Neural crest cell (in vitro differentiated cells): Measurements from ENCODE around the gene LUC7L. TPM values are rescaled to one million over a fixed set of nuclear protein-coding genes. Genes with fewer than 3 reads are reported as not detected.

Experiments
- DNase-seq: peaks from one replicate; pipeline ENCODE4 v3.0.0; 2021; ENCODE audit warnings: low read depth, mixed read lengths, low spot score
- H3K27ac Mint-ChIP-seq: one replicate; pipeline ENCODE4 v1.8.0; 2021; ENCODE audit warnings: mild to moderate bottlenecking, mixed read lengths; ENCODE audit not compliant: unreplicated experiment
- H3K27me3 Mint-ChIP-seq: 2 replicates; pipeline ENCODE4 v1.8.0; 2021; ENCODE audit warnings: low read depth, mild to moderate bottlenecking, mixed read lengths
- H3K36me3 Mint-ChIP-seq: 2 replicates; pipeline ENCODE4 v1.8.0; 2021; ENCODE audit warnings: low read depth, mild to moderate bottlenecking, mixed read lengths
- H3K4me1 Mint-ChIP-seq: 2 replicates; pipeline ENCODE4 v1.8.0; 2021; ENCODE audit warnings: mixed read lengths
- H3K4me3 Mint-ChIP-seq: one replicate; pipeline ENCODE4 v1.8.0; 2021; ENCODE audit warnings: mild to moderate bottlenecking, mixed read lengths
- H3K9me3 Mint-ChIP-seq: 2 replicates; pipeline ENCODE4 v1.8.0; 2021; ENCODE audit warnings: mixed read lengths
- total RNA-seq: library from RNA; stranded (reverse); gene quantifications from 2 replicates; pipeline ENCODE4 v1.2.1, GENCODE V29; 2021
- TF ChIP-seq, protein P1 (sequence below): fragments of 200-600 bp; sonication (generic); conservative IDR thresholded peaks from 2 replicates; pipeline ENCODE4 v1.5.0; 2021; ENCODE audit warnings: antibody characterized with exemption, mild to moderate bottlenecking

LUC7L gene
- total RNA-seq, 1 donor from 2014 or later = 177 TPM

DNA sequence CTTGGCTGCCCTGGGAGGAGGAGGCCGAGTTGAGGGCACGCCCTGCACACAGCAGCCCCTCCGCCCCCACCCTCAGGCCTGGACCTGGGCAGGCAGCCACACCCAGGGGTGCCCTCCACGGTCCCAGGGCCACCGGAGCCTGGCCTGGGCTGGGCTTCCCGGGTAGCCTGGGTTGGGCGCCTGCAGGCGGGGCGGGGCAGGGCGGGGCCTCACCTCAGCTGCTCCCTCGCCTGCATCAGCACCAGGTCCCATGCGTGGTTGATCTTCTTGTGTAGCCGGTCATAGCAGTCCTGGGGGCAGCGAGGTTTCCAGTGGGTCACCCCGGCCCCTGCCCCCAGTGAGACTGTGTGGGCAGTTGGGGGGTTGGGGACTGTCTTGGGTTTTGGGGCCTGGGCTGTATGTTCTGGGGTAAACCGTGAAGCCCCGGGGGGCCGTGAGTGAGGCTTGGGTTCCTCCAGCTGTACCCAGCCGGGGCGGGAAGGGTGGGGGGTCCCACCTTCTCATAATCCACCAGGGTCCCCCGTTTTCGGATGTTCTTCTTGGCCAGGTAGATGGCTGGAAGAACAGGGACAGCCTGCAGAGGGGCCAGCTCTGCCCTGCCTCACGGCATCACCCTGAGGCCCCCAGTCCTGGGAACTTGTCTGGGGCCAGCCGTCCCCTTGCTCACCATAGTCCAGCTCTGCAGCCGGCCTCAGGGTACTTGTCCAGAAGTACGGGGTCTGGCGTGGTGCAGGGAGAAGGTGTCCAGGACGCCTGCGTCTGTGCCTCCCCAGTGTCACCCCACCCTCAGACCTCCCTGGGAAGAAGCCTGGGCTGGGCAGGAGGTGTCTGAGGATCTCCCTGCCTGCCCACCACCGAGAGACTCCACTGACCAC lies 44.5 kb upstream of the LUC7L start:
- Mint-ChIP-seq H3K4me3 (no peak overlapping the region), H3K27me3 (peaks cover 42% of the 10 kb centered on the region), H3K4me1 (no peaks in the 10 kb centered on the region), H3K9me3 (no peaks in the 10 kb centered on the region), H3K27ac (no peak overlapping the region), H3K36me3 (no peaks in the 10 kb centered on the region)
- TF ChIP-seq, protein P1, sequence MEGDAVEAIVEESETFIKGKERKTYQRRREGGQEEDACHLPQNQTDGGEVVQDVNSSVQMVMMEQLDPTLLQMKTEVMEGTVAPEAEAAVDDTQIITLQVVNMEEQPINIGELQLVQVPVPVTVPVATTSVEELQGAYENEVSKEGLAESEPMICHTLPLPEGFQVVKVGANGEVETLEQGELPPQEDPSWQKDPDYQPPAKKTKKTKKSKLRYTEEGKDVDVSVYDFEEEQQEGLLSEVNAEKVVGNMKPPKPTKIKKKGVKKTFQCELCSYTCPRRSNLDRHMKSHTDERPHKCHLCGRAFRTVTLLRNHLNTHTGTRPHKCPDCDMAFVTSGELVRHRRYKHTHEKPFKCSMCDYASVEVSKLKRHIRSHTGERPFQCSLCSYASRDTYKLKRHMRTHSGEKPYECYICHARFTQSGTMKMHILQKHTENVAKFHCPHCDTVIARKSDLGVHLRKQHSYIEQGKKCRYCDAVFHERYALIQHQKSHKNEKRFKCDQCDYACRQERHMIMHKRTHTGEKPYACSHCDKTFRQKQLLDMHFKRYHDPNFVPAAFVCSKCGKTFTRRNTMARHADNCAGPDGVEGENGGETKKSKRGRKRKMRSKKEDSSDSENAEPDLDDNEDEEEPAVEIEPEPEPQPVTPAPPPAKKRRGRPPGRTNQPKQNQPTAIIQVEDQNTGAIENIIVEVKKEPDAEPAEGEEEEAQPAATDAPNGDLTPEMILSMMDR = no peak
- DNase-seq = no peak

DNA sequence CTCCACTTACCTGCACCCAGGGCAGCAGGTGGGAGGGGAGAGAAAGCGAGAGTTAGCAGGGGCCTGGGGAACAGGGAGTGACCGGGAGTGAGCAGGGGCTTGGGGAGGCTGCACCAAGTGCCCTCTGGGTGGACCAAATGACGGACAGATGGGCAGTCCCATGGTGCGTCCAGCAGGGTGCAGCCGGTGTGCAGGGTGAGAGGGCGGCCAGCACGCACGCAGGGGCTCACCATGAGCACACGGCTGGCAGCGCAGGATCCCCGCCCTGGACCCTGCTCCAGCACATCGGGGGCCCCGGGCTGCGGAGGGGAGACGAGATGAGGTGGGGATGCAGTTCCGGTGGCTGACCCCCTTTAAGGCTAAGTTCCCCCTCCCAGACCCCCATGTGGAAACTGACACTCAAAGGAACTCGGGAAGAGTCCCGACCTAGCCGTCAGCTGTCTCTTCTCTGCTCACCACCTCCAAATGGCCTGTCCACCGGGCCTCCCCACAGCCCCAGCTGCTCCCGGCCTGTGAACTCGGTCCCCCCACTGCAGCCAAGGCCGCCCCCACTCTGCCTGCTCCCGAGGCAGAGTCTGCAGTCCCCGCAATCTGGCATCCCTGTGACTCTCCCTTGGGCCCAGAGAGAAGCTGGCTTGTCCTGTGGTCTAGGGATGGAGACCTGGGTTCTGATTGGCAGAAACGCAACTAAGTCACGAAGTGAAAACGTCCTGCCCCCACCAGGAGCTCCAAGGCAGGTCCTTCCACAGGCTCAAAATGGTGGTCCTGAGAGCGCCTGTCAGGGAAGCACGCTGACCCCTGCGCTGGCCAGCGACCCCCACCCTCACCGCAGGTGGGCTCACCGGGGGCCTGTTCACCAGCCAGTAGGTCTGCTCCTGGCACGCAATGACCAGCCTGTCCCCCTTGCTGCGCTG lies 43.6 kb upstream of the LUC7L start:
- H3K4me1 Mint-ChIP-seq = no peaks in the 10 kb centered on the region
- peaks cover 41% of the 10 kb centered on the region for H3K27me3 Mint-ChIP-seq
- no peak overlapping the region for H3K4me3 Mint-ChIP-seq
- no peaks in the 10 kb centered on the region for H3K9me3 Mint-ChIP-seq
- no peaks in the 10 kb centered on the region for H3K36me3 Mint-ChIP-seq
- TF ChIP-seq, protein P1 = no peak
- no peak for DNase-seq
- H3K27ac Mint-ChIP-seq = no peak overlapping the region

DNA sequence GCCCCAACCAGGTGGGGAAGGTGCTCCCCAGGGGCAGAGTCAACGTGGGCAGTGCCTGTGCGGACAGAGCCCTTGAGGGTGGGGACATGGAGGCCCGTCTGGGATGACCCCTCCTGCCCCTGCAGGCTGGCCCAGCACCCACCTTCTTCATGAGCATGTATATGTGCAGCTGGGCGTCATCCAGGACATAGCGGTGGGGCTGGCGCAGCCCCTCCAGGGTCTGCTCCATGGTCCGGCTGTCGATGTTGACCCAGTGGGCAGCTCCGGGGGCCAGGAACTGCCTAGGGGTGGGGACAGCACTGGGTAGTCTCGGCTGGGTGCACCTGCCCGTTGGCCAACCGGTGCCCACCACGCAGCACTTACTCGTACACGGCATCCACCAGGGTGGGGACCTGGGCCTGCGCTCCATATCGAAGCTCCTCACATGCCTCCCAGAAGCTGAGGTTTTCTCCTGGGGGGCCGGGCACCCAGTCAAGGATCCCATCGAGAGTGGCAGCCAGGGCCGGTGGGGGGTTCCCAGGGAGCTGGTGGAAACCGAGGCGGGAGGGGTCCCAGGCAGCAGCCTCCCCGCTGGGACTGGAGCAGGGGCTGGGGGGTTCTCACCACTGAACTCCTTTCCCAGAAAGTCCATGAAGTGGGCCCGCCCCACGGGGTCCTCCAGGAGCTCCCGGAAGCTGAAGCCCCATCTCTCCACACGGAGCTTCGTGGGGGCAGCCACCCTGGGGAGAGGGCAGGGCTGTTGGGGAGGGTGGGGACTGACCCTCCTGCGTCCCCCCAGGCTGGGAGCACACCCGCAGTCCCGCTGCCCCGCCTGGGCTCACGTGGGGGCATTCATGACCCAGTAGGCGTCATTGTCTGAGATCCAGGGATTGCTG lies 41.4 kb upstream of the LUC7L start:
- no peaks in the 10 kb centered on the region for H3K9me3 Mint-ChIP-seq
- peaks cover 23% of the 10 kb centered on the region for H3K27me3 Mint-ChIP-seq
- no peaks in the 10 kb centered on the region for H3K4me1 Mint-ChIP-seq
- no peak for DNase-seq
- no peak overlapping the region for H3K27ac Mint-ChIP-seq
- no peaks in the 10 kb centered on the region for H3K36me3 Mint-ChIP-seq
- TF ChIP-seq, protein P1 = no peak
- no peak overlapping the region for H3K4me3 Mint-ChIP-seq

DNA sequence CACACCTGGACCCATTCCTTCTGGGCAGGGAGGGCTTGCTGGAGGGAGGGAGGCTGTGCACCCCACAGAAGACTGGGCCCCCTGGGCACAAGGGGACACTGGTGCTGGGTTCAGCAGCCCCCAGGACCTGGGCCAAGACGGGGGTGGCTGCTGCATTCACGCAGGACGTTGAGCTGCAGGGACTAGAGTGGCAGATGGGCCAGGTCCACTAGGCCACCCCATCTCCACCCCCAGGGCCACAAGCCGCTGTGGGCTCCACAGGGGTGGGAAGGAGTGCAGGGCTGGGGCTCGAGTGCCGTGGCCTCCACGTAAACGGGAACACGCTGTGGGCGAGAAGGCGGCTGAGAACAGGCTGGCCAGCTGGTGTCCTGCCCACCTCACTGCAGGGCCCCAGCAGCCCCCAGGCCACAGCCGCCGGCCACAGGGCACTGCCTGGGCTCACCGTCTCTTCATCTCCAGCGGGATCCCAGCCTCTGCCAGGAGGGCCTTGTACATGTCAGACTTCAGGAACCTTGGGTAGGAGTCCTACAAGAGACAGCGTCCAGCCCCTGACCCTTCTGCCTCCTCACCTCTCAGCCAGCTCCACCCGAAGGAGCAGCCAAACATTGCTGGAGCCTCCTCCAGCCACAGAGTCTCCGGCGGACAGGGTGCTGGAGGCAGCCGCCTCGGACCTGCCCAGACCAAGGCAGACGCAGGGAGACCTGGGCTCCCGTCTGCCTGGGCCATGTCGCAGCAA lies 40.0 kb upstream of the LUC7L start:
- no peak overlapping the region for H3K27ac Mint-ChIP-seq
- H3K4me3 Mint-ChIP-seq = peak overlapping the region; percentile 27
- H3K4me1 Mint-ChIP-seq = no peaks in the 10 kb centered on the region
- H3K36me3 Mint-ChIP-seq = no peaks in the 10 kb centered on the region
- TF ChIP-seq, protein P1 = no peak
- no peak for DNase-seq
- H3K9me3 Mint-ChIP-seq = no peaks in the 10 kb centered on the region
- H3K27me3 Mint-ChIP-seq = peaks cover 12% of the 10 kb centered on the region
